H9 (cell line): Measurements from ENCODE around the gene ZKSCAN4. TPM values are rescaled to one million over a fixed set of nuclear protein-coding genes. Genes with fewer than 3 reads are reported as not detected.

Source experiments
- DNase-seq: peaks from one replicate; pipeline ENCODE4 v3.0.0-alpha.2; 2017
- H2AFZ ChIP-seq: one replicate; pipeline ENCODE4 v1.6.1; 2013; ENCODE audit warnings: mild to moderate bottlenecking, low read length, control low read depth, moderate library complexity
- H2AK5ac ChIP-seq: 2 replicates; pipeline ENCODE4 v1.6.1; 2013; ENCODE audit warnings: low read length, control low read depth, mixed read lengths; ENCODE audit not compliant: insufficient read length
- H2BK120ac ChIP-seq: one replicate; pipeline ENCODE4 v1.6.1; 2013; ENCODE audit warnings: low read depth, mild to moderate bottlenecking, low read length, control low read depth, inconsistent platforms; ENCODE audit not compliant: poor library complexity, severe bottlenecking
- H2BK12ac ChIP-seq: 2 replicates; pipeline ENCODE4 v1.6.1; 2013; ENCODE audit warnings: low read length, control low read depth, mixed read lengths, low read depth; ENCODE audit not compliant: insufficient read length
- H2BK15ac ChIP-seq: 2 replicates; pipeline ENCODE4 v1.6.1; 2013; ENCODE audit warnings: low read depth, low read length, control low read depth
- H2BK20ac ChIP-seq: one replicate; pipeline ENCODE4 v1.6.1; 2013; ENCODE audit warnings: low read depth, mild to moderate bottlenecking, low read length, control low read depth, inconsistent platforms; ENCODE audit not compliant: poor library complexity, severe bottlenecking
- H2BK5ac ChIP-seq: 2 replicates; pipeline ENCODE4 v1.6.1; 2013; ENCODE audit warnings: low read length, control low read depth, mixed read lengths; ENCODE audit not compliant: insufficient read length
- H3K14ac ChIP-seq: 2 replicates; pipeline ENCODE4 v1.6.1; 2013; ENCODE audit warnings: low read length, control low read depth; ENCODE audit not compliant: insufficient read depth
- H3K18ac ChIP-seq: 2 replicates; pipeline ENCODE4 v1.6.1; 2013; ENCODE audit warnings: low read depth, mild to moderate bottlenecking, mixed read lengths, low read length, control low read depth; ENCODE audit not compliant: insufficient read length
- H3K23ac ChIP-seq: 2 replicates; pipeline ENCODE4 v1.6.1; 2013; ENCODE audit warnings: low read length, control low read depth, mixed read lengths, low read depth; ENCODE audit not compliant: insufficient read length
- H3K23me2 ChIP-seq: 2 replicates; pipeline ENCODE4 v1.6.1; 2013; ENCODE audit warnings: low read depth, mild to moderate bottlenecking, mixed read lengths, low read length, control low read depth; ENCODE audit not compliant: insufficient read length, poor library complexity, severe bottlenecking
- H3K27ac ChIP-seq: 2 replicates; pipeline ENCODE4 v1.5.1; 2013; ENCODE audit warnings: low read length, control low read depth, mixed read lengths, low read depth; ENCODE audit not compliant: insufficient read length
- H3K27me3 ChIP-seq: 2 replicates; pipeline ENCODE4 v1.6.1; 2013; ENCODE audit warnings: low read length, control low read depth, inconsistent platforms; ENCODE audit not compliant: insufficient read depth
- H3K4ac ChIP-seq: 2 replicates; pipeline ENCODE4 v1.6.1; 2013; ENCODE audit warnings: low read depth, mild to moderate bottlenecking, control low read depth, inconsistent platforms, low read length, moderate library complexity
- H3K4me1 ChIP-seq: 2 replicates; pipeline ENCODE4 v1.6.1; 2013; ENCODE audit warnings: low read length, control low read depth, inconsistent platforms; ENCODE audit not compliant: insufficient read depth
- H3K4me2 ChIP-seq: 2 replicates; pipeline ENCODE4 v1.6.1; 2013; ENCODE audit warnings: low read length, control low read depth, mixed read lengths; ENCODE audit not compliant: insufficient read length, insufficient read depth
- H3K56ac ChIP-seq: 2 replicates; pipeline ENCODE4 v1.6.1; 2013; ENCODE audit warnings: low read depth, mild to moderate bottlenecking, mixed read lengths, low read length, control low read depth; ENCODE audit not compliant: insufficient read length
- H3K79me1 ChIP-seq: 2 replicates; pipeline ENCODE4 v1.6.1; 2013; ENCODE audit warnings: low read depth, mild to moderate bottlenecking, moderate library complexity, low read length, control low read depth, inconsistent platforms; ENCODE audit not compliant: insufficient read depth, poor library complexity, severe bottlenecking
- H3K79me2 ChIP-seq: 2 replicates; pipeline ENCODE4 v1.6.1; 2013; ENCODE audit warnings: low read length, control low read depth, inconsistent platforms; ENCODE audit not compliant: insufficient read depth
- H3K9ac ChIP-seq: 2 replicates; pipeline ENCODE4 v1.6.1; 2013; ENCODE audit warnings: low read length, control low read depth, mixed read lengths; ENCODE audit not compliant: insufficient read length; ENCODE audit errors: extremely low read depth
- H3K9me3 ChIP-seq: one replicate; pipeline ENCODE4 v1.6.1; 2013; ENCODE audit warnings: low read depth, low read length, inconsistent platforms; ENCODE audit not compliant: control insufficient read depth
- H3T11ph ChIP-seq: one replicate; pipeline ENCODE4 v1.6.1; 2013; ENCODE audit warnings: mild to moderate bottlenecking, low read length, control low read depth, inconsistent platforms
- H4K20me1 ChIP-seq: one replicate; pipeline ENCODE4 v1.6.1; 2013; ENCODE audit not compliant: control insufficient read depth, insufficient read length, insufficient read depth
- H4K5ac ChIP-seq: 2 replicates; pipeline ENCODE4 v1.6.1; 2013; ENCODE audit warnings: low read depth, mild to moderate bottlenecking, mixed read lengths, low read length, control low read depth; ENCODE audit not compliant: insufficient read length
- H4K8ac ChIP-seq: replicated peaks from 2 replicates; pipeline ENCODE4 v1.6.1; 2013; ENCODE audit warnings: low read length, control low read depth, mixed read lengths, low read depth; ENCODE audit not compliant: insufficient read length
- H4K91ac ChIP-seq: 2 replicates; pipeline ENCODE4 v1.6.1; 2013; ENCODE audit warnings: low read depth, mild to moderate bottlenecking, moderate library complexity, mixed read lengths, low read length, control low read depth; ENCODE audit not compliant: insufficient read length
- H3K27ac Mint-ChIP-seq, 3 experiments: 2 replicates in 2 of 3; 3 replicates in 1 of 3; pipeline ENCODE4 v1.8.0; 2020 to 2021; ENCODE audit warnings: mixed read lengths in 3 of 3, mild to moderate bottlenecking in 1 of 3, moderate library complexity in 1 of 3
- H3K27me3 Mint-ChIP-seq: 2 replicates; pipeline ENCODE4 v1.8.0; 2021; ENCODE audit warnings: low read depth, mild to moderate bottlenecking, moderate library complexity, mixed read lengths
- H3K36me3 Mint-ChIP-seq, 3 experiments: 2 replicates in 2 of 3; 3 replicates in 1 of 3; pipeline ENCODE4 v1.8.0; 2020 to 2021; ENCODE audit warnings: low read depth in 3 of 3, mixed read lengths in 3 of 3; ENCODE audit not compliant: insufficient read depth in 1 of 3
- H3K4me1 Mint-ChIP-seq, 2 experiments: 2 replicates each; pipeline ENCODE4 v1.8.0; 2020; ENCODE audit warnings: mixed read lengths in 2 of 2
- H3K4me3 Mint-ChIP-seq, 2 experiments: 2 replicates in 1 of 2; 3 replicates in 1 of 2; pipeline ENCODE4 v1.8.0; 2020 to 2021; ENCODE audit warnings: mild to moderate bottlenecking in 2 of 2, mixed read lengths in 2 of 2, moderate library complexity in 1 of 2
- H3K9me3 Mint-ChIP-seq, 2 experiments: 2 replicates in 1 of 2; 3 replicates in 1 of 2; pipeline ENCODE4 v1.8.0; 2020; ENCODE audit warnings: mild to moderate bottlenecking in 2 of 2, mixed read lengths in 2 of 2, moderate library complexity in 1 of 2
- CTCF ChIP-seq: fragments of 200-600 bp; sonication (generic); conservative IDR thresholded peaks from 3 replicates; pipeline ENCODE4 v1.8.0; 2021; ENCODE audit warnings: antibody characterized with exemption, mild to moderate bottlenecking
- WGBS: extraction: QIAGEN DNeasy Blood & Tissue Kit; methylation state at CpG from one replicate; pipeline ENCODE4 v1.1.7; 2013; ENCODE audit warnings: missing lambda C conversion rate, low lambda C conversion rate, mixed read lengths; ENCODE audit not compliant: insufficient read length; ENCODE audit errors: extremely low coverage; 5-methylcytosine and 5-hydroxymethylcytosine counted together
- total RNA-seq: library from RNA; stranded (reverse); gene quantifications from 2 replicates; pipeline ENCODE4 v1.2.1, GENCODE V29; 2021

Gene ZKSCAN4
- total RNA-seq, 1 experiment from 2014 or later, result 8.8 TPM

- Histone ChIP-seq H4K5ac (no peak overlapping the region), H3K23ac (no peak overlapping the region), H2AFZ (no peak overlapping the region), H3K4ac (no peak overlapping the region), H3K79me2 (no peaks in the 10 kb centered on the region; the same call in 1 of the 2 replicates), H3K9ac (peak overlapping the region; percentile 62), H2BK20ac (no peak overlapping the region), H3K79me1 (no peaks in the 10 kb centered on the region), H3K56ac (no peak overlapping the region), H2BK120ac (no peak overlapping the region), H3K9me3 (no peaks in the 10 kb centered on the region), H3K23me2 (peaks cover 4% of the 10 kb centered on the region), H4K8ac (no peak overlapping the region), H3T11ph (no peak overlapping the region), H2BK12ac (no peak overlapping the region), H3K27ac (no peak overlapping the region), H3K4me1 (no peaks in the 10 kb centered on the region), H2AK5ac (no peak overlapping the region), H3K4me2 (peak overlapping the region; percentile 93), H3K18ac (no peak overlapping the region), H3K27me3 (no peaks in the 10 kb centered on the region), H4K20me1 (no peaks in the 10 kb centered on the region), H2BK15ac (no peak overlapping the region), H3K14ac (no peak overlapping the region), H2BK5ac (no peak overlapping the region), H4K91ac (no peak overlapping the region)
- no CpG with 5 or more reads among the region's 3 CpGs for WGBS
- no peak for DNase-seq
- Mint-ChIP-seq H3K4me3 (peak overlapping the region; percentile 95 to 97), H3K36me3 (peaks cover 5 to 31% (median 28%) of the 10 kb centered on the region in 3 experiments; a peak in 6 of 7 replicates), H3K27me3 (peaks cover 1% of the 10 kb centered on the region; the same call in 1 of the 2 replicates), H3K27ac (no peak overlapping the region), H3K4me1 (peaks cover 13% of the 10 kb centered on the region in 2 experiments), H3K9me3 (no peaks in the 10 kb centered on the region)
- TF ChIP-seq CTCF, result no peak
These were observed 28.7 kb upstream of the ZKSCAN4 start for GRCh38 chr6:28280595-28281287.
